HG03025 (cell line): ENCODE measurements around the gene SOX10.

Experiments used
- ATAC-seq: cut with Tn5 transposase; IDR thresholded peaks from one replicate; pipeline ENCODE4 v1.9.1; 2021; ENCODE audit warnings: mild to moderate bottlenecking, moderate library complexity; ENCODE audit not compliant: unreplicated experiment, low FRiP score

Gene SOX10

DNA sequence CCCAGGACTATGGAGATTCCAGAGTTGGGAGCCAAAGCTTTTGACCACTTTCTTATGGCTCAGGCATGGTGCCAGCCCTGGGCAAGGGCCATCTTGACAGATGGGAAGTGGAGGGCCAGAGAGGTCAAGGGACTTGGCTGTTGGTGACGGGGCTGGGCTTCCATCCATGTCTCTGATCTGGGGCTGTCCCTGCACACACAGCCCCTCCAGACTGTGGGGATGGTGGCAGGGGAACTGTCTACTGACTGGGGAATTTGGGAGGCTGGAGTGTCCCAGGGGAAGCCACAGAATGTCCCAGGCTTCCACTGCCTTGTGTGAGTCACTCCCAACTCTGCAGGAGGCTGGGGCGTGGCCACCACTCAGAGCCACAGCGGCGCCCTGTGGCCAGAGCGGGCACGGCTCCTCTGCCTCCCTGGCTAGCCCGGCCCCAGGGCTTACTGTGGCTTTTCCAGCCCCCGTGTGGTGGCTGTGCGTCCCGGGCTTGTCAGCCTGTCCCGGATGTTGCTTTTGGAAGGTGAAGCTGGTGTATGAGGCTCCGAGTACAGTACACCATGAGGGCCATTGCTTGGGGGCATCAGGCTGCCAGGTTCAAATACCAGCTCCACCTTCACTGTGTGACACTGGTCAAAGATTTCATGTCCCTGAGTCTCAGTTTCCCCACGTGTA is 50.5 kb downstream of the SOX10 start:
- no peak for ATAC-seq

DNA sequence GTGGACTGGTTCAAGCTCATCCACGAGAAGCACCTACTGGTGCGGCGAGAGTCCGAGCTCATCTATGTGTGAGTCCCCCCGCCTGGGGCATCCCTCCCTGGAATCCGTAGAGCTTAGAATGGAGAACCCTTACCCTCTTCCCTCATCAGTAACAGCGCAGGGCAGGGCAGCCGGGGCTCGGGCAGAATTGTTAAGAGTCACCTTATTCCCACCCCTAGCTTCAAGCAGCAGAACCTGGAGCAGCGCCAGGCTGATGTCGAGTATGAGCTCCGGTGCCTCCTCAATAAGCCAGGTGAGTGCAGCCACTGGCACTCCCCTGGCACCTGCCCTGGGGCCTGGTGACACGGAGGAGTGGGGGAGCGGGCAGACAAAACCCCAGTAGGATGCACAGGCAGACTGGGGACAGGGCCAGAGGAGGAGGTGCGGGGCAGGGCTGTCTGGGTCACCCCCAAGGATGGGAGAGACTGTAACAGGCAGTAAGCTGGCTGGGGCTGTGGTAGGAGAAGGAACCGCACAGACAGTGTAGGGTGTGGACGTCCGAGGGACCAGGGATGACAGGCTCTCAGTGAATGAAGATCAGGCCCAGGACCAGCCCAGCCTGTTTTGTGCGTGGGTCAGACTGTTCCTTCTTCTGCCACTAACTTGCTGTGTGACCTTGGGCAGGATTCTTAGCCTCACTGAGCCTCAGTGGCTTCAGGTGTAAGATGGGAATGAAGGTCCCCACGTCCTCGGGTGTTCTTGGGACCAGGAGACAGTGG is 51.4 kb downstream of the SOX10 start:
- no peak for ATAC-seq

DNA sequence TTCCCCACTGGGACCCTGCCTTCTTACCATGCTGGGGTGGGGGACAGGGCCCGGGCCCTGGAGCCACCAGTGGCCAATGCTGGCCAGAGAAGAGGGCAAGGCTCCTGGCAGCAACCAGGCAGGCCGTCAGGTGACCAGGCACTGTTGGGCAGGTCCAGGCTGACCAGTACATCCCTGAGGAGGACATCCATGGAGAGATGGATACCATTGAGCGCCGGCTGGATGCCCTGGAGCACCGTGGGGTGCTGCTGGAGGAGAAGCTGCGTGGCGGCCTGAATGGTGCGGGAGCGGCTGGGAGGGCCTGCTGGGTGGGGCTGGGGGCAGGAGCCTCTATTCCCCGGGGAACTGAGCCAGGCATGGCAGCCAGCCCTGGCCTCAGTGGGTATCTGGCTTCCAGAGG is 52.0 kb downstream of the SOX10 start:
- ATAC-seq, result no peak

DNA sequence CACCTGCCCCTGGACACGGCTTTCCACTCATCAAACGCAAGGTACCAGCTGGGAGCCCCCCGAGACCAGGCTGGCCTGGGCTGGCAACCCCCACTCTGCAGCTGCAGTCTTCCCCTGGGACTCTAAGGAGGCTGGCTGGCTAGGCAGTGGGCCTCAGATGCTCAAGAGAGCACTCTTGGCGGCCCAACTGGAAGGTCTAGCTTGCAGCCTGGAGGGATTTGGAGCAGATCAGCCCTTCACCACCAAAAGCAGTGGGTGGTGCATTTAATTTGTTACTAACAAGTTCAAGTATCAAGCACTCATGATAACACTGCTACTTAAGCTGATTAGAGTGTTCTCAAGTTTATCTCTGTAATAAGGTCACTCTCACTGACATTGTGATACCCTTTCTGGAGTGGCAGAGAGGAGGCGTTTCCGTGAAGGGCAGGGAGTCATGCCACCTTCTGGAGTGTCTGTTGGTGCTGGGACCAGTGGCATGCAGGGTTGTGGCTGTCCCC is 52.4 kb downstream of the SOX10 start:
- no peak for ATAC-seq

DNA sequence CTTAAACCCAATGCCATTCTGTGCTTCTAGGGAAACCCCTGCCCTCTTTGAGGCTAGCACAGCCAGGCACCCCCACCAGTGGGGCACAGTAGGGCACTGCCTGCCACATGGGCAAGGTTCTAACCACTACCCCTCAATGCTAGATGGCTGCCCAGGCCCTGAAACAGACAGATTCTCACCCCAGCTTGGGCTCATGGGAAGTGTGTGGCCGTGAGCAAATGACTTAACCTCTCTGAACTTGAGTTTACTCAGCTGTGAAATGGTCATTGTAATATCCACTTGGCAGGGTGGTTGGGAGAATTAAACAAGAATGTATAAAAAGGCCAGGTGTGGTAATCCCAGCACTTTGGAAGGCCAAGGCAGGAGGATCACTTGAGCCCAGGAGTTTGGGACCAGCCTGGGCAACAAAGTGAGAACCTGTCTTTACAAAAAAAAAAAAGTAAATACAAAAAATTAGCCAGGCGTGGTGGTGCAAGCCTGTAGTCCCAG is 53.4 kb downstream of the SOX10 start:
- ATAC-seq, result no peak

DNA sequence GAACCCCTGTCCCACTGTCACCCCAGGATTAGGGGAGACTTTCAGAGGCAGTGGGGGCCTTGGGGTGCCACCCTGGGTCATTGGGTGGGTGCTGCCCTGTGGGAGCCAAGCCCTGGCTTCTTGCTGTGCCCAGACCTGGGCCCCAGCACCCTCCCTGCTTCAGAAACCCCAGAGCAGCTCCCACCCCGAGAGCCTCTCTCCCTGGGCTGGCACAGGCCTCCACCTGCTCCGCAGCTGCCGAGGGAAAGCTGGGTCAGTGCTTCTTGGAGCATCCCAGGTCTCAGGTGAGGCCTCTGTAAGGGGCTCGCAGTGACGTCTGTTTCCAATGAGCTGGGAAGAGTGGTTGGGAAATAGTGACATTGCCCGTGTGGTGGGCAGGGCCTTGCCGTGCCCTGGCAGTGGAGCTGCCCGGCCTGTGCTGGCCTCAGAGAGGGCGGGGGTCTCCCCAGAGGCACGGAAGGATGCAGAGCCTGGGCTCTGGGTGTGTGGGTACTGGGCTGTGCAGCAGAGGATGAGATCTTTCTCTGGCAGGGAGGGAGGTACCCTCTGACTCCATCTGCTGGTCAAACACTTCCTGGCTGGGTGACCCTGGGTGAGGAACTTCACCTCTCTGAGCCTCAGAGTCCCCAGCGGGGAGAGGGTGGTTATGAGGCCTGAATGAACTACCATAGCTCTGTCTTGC is 53.9 kb downstream of the SOX10 start:
- ATAC-seq, result no peak

DNA sequence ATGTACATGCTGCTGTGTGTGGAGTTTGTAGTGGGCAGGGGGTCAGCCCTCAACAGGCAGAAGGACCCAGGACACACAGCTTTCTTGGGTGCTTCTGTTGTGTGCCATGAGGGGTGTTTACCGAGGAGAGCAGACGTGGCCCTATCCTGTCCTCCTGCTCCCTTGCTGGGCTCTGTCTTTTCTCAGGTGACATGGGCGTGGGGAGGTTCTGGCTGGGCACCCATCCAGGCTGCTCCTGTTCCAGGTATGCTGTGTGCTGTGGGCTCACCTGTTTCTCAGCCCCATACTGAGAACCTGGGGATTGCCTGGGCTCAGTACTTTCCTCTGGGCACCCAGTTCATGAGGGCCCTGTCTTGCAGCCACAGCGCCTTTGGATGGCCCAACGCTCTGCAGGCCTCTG is 55.0 kb downstream of the SOX10 start:
- ATAC-seq, result no peak

DNA sequence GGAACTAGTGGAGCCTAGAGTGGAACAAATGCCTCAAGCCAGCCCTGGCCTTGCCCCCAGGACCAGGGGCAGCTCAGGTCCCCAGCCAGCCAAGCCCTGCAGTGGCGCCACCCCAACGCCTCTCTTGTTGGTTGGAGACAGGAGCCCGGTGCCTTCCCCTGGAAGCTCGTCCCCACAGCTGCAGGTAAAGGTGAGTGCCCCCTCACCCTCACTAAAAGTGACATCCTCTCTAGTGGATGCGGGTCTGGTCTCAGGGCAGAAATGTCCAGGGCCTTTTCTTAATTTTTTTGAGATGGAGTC is 56.8 kb downstream of the SOX10 start:
- ATAC-seq, result no peak

DNA sequence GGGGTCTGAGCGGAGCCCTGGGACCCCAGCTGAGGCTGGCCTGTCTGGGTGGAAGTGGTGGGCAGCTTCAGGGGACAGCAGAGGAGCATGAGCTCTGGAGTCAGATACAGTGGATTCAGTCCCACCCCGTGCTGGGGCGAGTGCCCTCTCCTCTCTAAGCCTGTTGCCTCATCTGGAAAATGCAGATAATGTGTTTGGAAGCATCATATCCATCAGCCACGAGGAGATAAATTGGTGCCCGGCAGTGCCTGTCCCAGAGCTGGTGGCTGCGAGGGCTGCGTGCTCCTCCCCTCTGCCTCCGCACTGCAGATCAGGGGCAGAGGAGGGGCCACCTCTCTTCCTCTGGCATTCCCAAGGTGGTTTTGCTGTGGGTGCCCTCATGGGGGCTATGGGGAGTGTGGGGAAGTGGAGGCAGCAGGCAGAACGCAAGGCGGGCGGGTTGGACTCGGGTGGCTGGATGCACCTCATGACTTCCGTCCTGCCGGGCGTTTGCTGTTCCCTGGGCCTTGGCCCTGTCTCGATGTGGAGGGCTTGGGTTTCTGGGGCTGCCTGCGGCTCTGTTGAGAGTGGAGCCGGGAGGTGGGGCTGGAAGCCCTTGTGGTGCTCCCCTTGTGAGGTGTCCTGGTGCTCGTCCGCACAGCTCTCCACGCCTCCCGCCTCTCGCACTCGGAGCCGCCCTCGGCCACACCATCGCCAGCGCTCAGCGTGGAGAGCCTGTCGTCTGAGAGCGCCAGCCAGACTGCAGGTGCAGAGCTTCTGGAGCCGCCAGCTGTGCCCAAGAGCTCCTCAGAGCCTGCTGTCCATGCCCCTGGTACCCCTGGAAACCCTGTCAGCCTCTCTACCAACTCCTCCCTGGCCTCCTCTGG is 57.4 kb downstream of the SOX10 start:
- no peak for ATAC-seq

DNA sequence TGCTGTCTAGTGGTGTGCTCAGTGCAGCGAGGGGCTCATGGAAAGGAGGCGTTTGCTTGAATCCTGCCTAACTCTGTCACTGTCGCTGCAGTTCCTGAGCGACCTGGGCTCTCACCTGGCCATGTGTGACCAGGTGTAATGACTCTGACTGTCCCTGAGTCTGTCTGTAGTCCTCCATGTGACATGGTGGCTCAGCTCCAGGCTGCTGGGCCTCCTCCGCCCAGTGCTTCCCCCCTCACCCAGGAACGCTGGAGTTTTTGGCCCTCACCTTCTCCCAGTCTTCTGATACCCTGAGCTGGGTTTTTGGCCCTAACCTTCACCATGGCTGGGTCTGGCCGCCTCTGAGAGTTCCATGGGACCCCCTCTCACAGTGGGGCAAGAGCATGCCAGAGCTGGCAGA is 58.0 kb downstream of the SOX10 start:
- ATAC-seq, result no peak

DNA sequence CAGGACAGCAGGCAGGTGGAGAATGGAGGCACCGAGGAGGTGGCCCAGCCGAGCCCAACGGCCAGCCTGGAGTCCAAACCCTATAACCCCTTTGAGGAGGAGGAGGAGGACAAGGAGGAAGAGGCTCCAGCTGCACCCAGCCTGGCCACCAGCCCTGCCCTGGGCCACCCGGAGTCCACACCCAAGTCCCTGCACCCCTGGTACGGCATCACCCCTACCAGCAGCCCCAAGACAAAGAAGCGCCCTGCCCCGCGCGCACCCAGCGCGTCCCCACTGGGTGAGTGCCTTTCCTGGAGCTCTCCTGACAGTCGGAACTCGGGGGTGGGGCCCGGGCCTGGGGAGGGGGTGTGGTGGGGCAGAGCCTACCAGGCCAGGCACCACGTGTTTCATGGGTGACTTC is 58.6 kb downstream of the SOX10 start:
- ATAC-seq, result no peak

DNA sequence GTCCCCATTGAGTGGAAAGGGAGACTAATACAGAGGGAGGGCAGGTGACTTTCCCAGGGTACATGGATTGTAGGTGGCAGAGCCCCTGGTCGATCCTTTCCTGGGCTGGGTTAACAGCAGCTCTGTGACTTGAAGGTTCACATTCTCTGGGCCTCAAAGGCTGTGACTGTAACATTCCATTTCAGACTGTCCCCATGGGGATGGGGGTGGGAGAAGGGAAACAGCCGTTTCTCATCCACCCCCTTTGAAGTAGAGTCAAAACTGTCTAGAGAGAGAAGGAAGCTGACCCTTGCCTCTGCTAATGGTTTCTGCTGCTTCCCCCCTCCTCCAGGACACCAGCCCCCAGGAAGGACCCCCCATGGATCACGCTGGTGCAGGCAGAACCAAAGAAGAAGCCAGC is 59.0 kb downstream of the SOX10 start:
- ATAC-seq, result no peak

DNA sequence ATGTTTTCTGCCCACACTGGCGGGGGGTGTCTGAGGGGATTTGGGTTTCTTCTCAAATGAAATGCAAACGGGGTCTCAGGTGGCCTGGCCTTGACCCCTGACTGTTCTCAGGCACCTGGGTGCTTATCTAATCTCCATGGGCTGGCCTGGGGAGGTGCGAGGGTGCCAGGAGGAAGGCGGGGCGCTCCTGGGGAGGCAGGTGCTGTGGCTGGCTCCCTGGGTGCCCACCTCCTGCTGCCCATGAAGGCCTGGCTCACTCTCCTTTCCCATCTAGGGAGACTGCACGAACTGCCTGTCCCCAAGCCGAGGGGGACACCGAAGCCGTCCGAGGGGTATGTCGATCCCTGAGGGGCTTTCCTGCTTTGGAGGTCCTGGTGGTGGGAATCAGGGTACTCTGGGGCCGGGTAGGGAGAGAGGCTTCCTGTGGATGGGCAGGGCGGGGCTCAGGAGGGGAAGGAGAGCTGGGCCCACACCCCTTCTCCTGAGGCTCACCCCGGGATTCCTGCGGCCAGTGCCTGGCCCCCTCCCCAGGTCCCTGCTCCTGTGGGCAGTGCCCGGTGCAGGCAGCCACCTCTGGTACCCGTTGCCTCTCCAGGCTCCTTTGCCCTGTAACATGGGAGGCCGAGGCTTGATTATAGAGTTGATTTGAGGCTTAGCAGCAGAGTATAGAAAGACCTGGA is 59.8 kb downstream of the SOX10 start:
- no peak for ATAC-seq

DNA sequence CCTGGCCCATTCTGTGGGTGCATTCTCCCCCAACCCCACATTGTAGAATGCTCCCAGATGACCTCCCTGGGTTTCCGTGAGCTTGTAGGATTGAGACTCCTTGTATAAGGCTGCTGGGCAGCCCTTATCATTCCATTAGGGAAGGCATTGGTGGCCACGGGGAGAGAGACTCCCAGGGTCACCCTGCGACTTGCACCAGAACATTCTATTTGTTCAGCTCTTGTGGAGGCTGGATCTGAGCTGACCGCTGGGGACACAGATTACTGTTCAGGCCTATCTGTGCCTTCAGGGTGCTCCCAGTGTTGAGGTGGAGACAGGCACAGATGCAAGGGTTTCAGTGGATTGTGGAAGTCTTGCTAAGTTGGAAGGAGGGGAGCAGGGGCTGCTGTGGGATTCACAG is 60.4 kb downstream of the SOX10 start:
- ATAC-seq, result no peak
